ENCODE results near the gene FGF14. TPM values are rescaled to one million over a fixed set of nuclear protein-coding genes. Genes with fewer than 3 reads are reported as not detected.

Gene FGF14
- total and polyA plus RNA-seq, 7 experiments from 2014 or later, result not detected

- intact Hi-C loops (cut with micrococcal nuclease), result no loop called here
- ChIA-PET CTCF (interaction anchor here (1.3 kb wide), 1 partner anchor 9 kb away, joined by 4 read pairs; no protein-coding TSS in a partner anchor), POLR2A (no interaction called here)
- no peak overlapping the region for H3K4me3 Mint-ChIP-seq
- H3K27ac Mint-ChIP-seq, result no peak overlapping the region
- H3K36me3 ChIP-seq (ENCODE audit: control insufficient read depth in 2 of 3, insufficient read depth in 3 of 3, low read length in 3 of 3), result no peaks in the 10 kb centered on the region
- no peaks in the 10 kb centered on the region for H3K27me3 ChIP-seq (ENCODE audit: control insufficient read depth in 2 of 2, insufficient read depth in 2 of 2, low read length in 2 of 2)
- no peak overlapping the region for H3K27ac ChIP-seq (ENCODE audit: low read depth, low read length)
- no peak for DNase-seq
- H3K9me3 ChIP-seq (ENCODE audit: control insufficient read depth in 2 of 3, low read length in 3 of 3), result no peaks in the 10 kb centered on the region
- H3K27me3 Mint-ChIP-seq, result peaks cover 0 to 43% (median 28%) of the 10 kb centered on the region in 5 donors
- no peaks in the 10 kb centered on the region for H3K9me3 Mint-ChIP-seq
- H3K36me3 Mint-ChIP-seq, result no peaks in the 10 kb centered on the region
- no peaks in the 10 kb centered on the region for H3K4me1 Mint-ChIP-seq
- H3K4me1 ChIP-seq (ENCODE audit: control insufficient read depth in 2 of 2, insufficient read depth in 2 of 2, low read length in 2 of 2), result no peaks in the 10 kb centered on the region
- H3K4me3 ChIP-seq (ENCODE audit: low read length), result no peak overlapping the region
- ATAC-seq, result no peak
These were observed 609.7 kb downstream of the FGF14 start for GRCh38 chr13:101792189-101792588.

DNA sequence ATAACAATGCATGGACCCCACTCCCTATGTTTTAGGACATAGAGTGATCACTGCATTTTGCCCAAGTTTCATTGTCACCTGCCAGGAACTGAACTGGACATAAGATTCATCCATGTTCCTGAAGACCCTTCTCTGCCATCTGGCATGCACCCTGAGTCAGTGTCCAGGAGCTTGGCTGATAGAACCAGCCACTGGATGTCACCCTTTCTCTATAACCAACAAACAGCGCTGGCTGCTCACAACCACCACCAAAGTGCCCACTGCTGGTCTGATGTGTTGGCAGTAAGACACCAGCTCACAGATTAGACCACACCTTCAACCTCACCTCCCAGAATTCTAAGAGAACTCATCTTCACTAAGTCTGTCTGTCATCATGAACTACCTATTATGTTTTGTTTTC, 616.0 kb downstream of the FGF14 start:
- Mint-ChIP-seq H3K9me3 (peaks cover 0 to 3% (median 0%) of the 10 kb centered on the region in 11 donors), H3K4me3 (no peak overlapping the region), H3K27ac (no peak overlapping the region), H3K4me1 (peaks cover 0 to 2% (median 0%) of the 10 kb centered on the region in 7 donors), H3K27me3 (peaks cover 2 to 34% (median 18%) of the 10 kb centered on the region in 5 donors), H3K36me3 (no peaks in the 10 kb centered on the region)
- no peaks in the 10 kb centered on the region for H3K9me3 ChIP-seq (ENCODE audit: control insufficient read depth in 2 of 3, low read length in 3 of 3)
- DNase-seq, result no peak
- ChIA-PET POLR2A (no interaction called here), CTCF (no interaction called here)
- H3K27ac ChIP-seq (ENCODE audit: low read depth, low read length), result no peak overlapping the region
- intact Hi-C loops (cut with micrococcal nuclease), result no loop called here
- H3K27me3 ChIP-seq (ENCODE audit: control insufficient read depth in 2 of 2, insufficient read depth in 2 of 2, low read length in 2 of 2), result no peaks in the 10 kb centered on the region
- no peak for ATAC-seq
- H3K4me1 ChIP-seq (ENCODE audit: control insufficient read depth in 2 of 2, insufficient read depth in 2 of 2, low read length in 2 of 2), result no peaks in the 10 kb centered on the region
- no peaks in the 10 kb centered on the region for H3K36me3 ChIP-seq (ENCODE audit: control insufficient read depth in 2 of 3, insufficient read depth in 3 of 3, low read length in 3 of 3)
- H3K4me3 ChIP-seq (ENCODE audit: low read length), result no peak overlapping the region

DNA sequence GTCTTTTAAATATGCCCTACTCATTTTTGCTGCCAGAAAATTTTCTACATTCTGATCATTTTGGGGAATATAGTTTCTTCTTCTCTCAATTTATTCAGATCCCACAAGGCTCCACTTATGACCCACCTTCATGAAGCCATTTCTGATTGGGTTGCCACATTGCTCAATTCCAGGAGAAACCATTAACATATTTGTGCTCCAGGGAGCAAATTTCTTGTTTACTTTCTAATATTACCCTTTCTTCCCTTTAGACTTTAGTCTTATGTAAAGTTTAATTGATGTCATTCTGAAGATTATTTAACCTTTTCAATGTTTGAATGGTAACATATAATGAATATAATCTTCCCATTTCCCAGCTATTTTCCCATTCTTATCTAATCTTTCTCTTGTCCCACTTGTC, 617.5 kb downstream of the FGF14 start:
- no peak overlapping the region for H3K27ac Mint-ChIP-seq
- peaks cover 0 to 2% (median 0%) of the 10 kb centered on the region in 7 donors for H3K4me1 Mint-ChIP-seq
- ChIA-PET POLR2A (no interaction called here), CTCF (interaction anchor here (0.6 kb wide), 1 partner anchor 756 kb away, joined by 3 read pairs; no protein-coding TSS in a partner anchor)
- ATAC-seq, result no peak
- H3K27me3 Mint-ChIP-seq, result peaks cover 2 to 30% (median 18%) of the 10 kb centered on the region in 5 donors
- H3K27ac ChIP-seq (ENCODE audit: low read depth, low read length), result no peak overlapping the region
- no peak for DNase-seq
- no peaks in the 10 kb centered on the region for H3K36me3 ChIP-seq (ENCODE audit: control insufficient read depth in 2 of 3, insufficient read depth in 3 of 3, low read length in 3 of 3)
- H3K36me3 Mint-ChIP-seq, result no peaks in the 10 kb centered on the region
- intact Hi-C loops (cut with micrococcal nuclease), result no loop called here
- no peaks in the 10 kb centered on the region for H3K27me3 ChIP-seq (ENCODE audit: control insufficient read depth in 2 of 2, insufficient read depth in 2 of 2, low read length in 2 of 2)
- H3K4me3 Mint-ChIP-seq, result no peak overlapping the region
- peaks cover 0 to 4% (median 0%) of the 10 kb centered on the region in 11 donors for H3K9me3 Mint-ChIP-seq
- H3K4me1 ChIP-seq (ENCODE audit: control insufficient read depth in 2 of 2, insufficient read depth in 2 of 2, low read length in 2 of 2), result no peaks in the 10 kb centered on the region
- H3K4me3 ChIP-seq (ENCODE audit: low read length), result no peak overlapping the region
- no peaks in the 10 kb centered on the region for H3K9me3 ChIP-seq (ENCODE audit: control insufficient read depth in 2 of 3, low read length in 3 of 3)

GRCh38 chr13:101783554-101783953, 618.3 kb downstream of the FGF14 start:
- Mint-ChIP-seq H3K4me3 (no peak overlapping the region), H3K27ac (no peak overlapping the region), H3K9me3 (peaks cover 0 to 4% (median 0%) of the 10 kb centered on the region in 11 donors), H3K4me1 (peaks cover 0 to 2% (median 0%) of the 10 kb centered on the region in 7 donors), H3K27me3 (peaks cover 2 to 30% (median 20%) of the 10 kb centered on the region in 5 donors), H3K36me3 (no peaks in the 10 kb centered on the region)
- ChIA-PET CTCF (no interaction called here), POLR2A (no interaction called here)
- H3K4me3 ChIP-seq (ENCODE audit: low read length), result no peak overlapping the region
- DNase-seq, result no peak
- no peaks in the 10 kb centered on the region for H3K4me1 ChIP-seq (ENCODE audit: control insufficient read depth in 2 of 2, insufficient read depth in 2 of 2, low read length in 2 of 2)
- H3K9me3 ChIP-seq (ENCODE audit: control insufficient read depth in 2 of 3, low read length in 3 of 3), result no peaks in the 10 kb centered on the region
- H3K27ac ChIP-seq (ENCODE audit: low read depth, low read length), result no peak overlapping the region
- intact Hi-C loops (cut with micrococcal nuclease), result no loop called here
- no peaks in the 10 kb centered on the region for H3K27me3 ChIP-seq (ENCODE audit: control insufficient read depth in 2 of 2, insufficient read depth in 2 of 2, low read length in 2 of 2)
- no peak for ATAC-seq
- no peaks in the 10 kb centered on the region for H3K36me3 ChIP-seq (ENCODE audit: control insufficient read depth in 2 of 3, insufficient read depth in 3 of 3, low read length in 3 of 3)

GRCh38 chr13:101780211-101780610, 621.6 kb downstream of the FGF14 start:
- ATAC-seq (no peak), DNase-seq (no peak)
- Mint-ChIP-seq H3K4me1 (peaks cover 0 to 2% (median 0%) of the 10 kb centered on the region in 7 donors), H3K4me3 (no peak overlapping the region), H3K27me3 (peaks cover 0 to 26% (median 11%) of the 10 kb centered on the region in 5 donors), H3K27ac (no peak overlapping the region), H3K9me3 (peaks cover 0 to 4% (median 0%) of the 10 kb centered on the region in 11 donors), H3K36me3 (no peaks in the 10 kb centered on the region)
- Histone ChIP-seq H3K4me1 (ENCODE audit: control insufficient read depth in 2 of 2, insufficient read depth in 2 of 2, low read length in 2 of 2) (no peaks in the 10 kb centered on the region), H3K27me3 (ENCODE audit: control insufficient read depth in 2 of 2, insufficient read depth in 2 of 2, low read length in 2 of 2) (no peaks in the 10 kb centered on the region), H3K4me3 (ENCODE audit: low read length) (no peak overlapping the region), H3K9me3 (ENCODE audit: control insufficient read depth in 2 of 3, low read length in 3 of 3) (no peaks in the 10 kb centered on the region), H3K36me3 (ENCODE audit: control insufficient read depth in 2 of 3, insufficient read depth in 3 of 3, low read length in 3 of 3) (no peaks in the 10 kb centered on the region), H3K27ac (ENCODE audit: low read depth, low read length) (no peak overlapping the region)
- intact Hi-C loops (cut with micrococcal nuclease), result no loop called here
- POLR2A ChIA-PET, result no interaction called here
- CTCF ChIA-PET, result no interaction called here

DNA sequence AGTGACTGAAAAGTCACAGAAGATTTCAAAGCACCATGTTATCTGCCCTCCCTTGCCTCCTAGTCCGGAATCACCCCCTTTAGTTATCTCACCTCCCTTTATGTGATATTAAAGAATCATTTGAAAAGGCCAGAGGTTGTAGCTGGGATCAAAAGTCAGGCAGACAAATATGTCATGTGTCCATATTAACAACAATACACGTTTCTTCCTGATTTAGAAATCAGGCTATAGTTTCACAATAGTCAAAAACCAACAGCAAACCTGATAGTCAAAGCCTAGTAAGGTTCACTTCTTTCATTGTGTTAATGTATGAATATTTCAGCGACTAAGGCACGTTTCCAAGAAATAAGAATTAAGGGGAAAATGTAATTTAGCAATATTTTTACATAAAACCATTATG, 622.7 kb downstream of the FGF14 start:
- ATAC-seq (no peak), DNase-seq (no peak)
- Histone ChIP-seq H3K36me3 (ENCODE audit: control insufficient read depth in 2 of 3, insufficient read depth in 3 of 3, low read length in 3 of 3) (no peaks in the 10 kb centered on the region), H3K27me3 (ENCODE audit: control insufficient read depth in 2 of 2, insufficient read depth in 2 of 2, low read length in 2 of 2) (no peaks in the 10 kb centered on the region), H3K4me3 (ENCODE audit: low read length) (no peak overlapping the region), H3K9me3 (ENCODE audit: control insufficient read depth in 2 of 3, low read length in 3 of 3) (no peaks in the 10 kb centered on the region), H3K4me1 (ENCODE audit: control insufficient read depth in 2 of 2, insufficient read depth in 2 of 2, low read length in 2 of 2) (no peaks in the 10 kb centered on the region), H3K27ac (ENCODE audit: low read depth, low read length) (no peak overlapping the region)
- H3K27me3 Mint-ChIP-seq, result peaks cover 0 to 26% (median 11%) of the 10 kb centered on the region in 5 donors
- no peaks in the 10 kb centered on the region for H3K36me3 Mint-ChIP-seq
- H3K4me1 Mint-ChIP-seq, result peaks cover 0 to 2% (median 0%) of the 10 kb centered on the region in 7 donors
- peaks cover 0 to 4% (median 0%) of the 10 kb centered on the region in 11 donors for H3K9me3 Mint-ChIP-seq
- no peak overlapping the region for H3K27ac Mint-ChIP-seq
- H3K4me3 Mint-ChIP-seq, result no peak overlapping the region
- POLR2A ChIA-PET, result no interaction called here
- CTCF ChIA-PET, result no interaction called here
- intact Hi-C loops (cut with micrococcal nuclease), result no loop called here

DNA sequence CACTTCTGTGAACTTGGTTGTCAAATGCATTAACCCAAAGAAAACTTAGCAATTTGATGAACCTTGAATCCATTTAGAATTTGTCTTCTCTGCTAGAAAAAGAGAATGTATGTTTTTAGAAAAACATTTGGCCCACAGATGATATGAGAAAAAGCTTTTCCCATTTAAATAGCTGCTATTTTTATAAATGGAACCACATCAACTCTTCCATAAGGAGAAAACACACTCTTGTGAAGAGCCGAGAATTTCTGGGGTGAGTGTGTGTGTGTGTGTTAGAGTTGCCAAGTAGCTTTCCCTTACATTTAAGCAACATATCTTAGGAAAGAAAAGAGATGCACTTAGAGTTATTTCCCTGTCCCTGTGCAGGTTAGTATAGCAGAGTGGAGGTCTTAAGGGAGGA, 626.6 kb downstream of the FGF14 start:
- intact Hi-C loops (cut with micrococcal nuclease), result no loop called here
- peaks cover 0 to 7% (median 5%) of the 10 kb centered on the region in 5 donors for H3K27me3 Mint-ChIP-seq
- no peak overlapping the region for H3K27ac Mint-ChIP-seq

More for the DNA sequence above, 626.6 kb downstream of the FGF14 start:
- ChIA-PET CTCF (no interaction called here), POLR2A (no interaction called here)
- no peaks in the 10 kb centered on the region for H3K9me3 ChIP-seq (ENCODE audit: control insufficient read depth in 2 of 3, low read length in 3 of 3)
- Mint-ChIP-seq H3K36me3 (no peaks in the 10 kb centered on the region), H3K9me3 (no peaks in the 10 kb centered on the region), H3K4me3 (no peak overlapping the region), H3K4me1 (no peaks in the 10 kb centered on the region)
- H3K27me3 ChIP-seq (ENCODE audit: control insufficient read depth in 2 of 2, insufficient read depth in 2 of 2, low read length in 2 of 2), result no peaks in the 10 kb centered on the region
- DNase-seq (no peak), ATAC-seq (no peak)
- no peaks in the 10 kb centered on the region for H3K4me1 ChIP-seq (ENCODE audit: control insufficient read depth in 2 of 2, insufficient read depth in 2 of 2, low read length in 2 of 2)
- H3K36me3 ChIP-seq (ENCODE audit: control insufficient read depth in 2 of 3, insufficient read depth in 3 of 3, low read length in 3 of 3), result no peaks in the 10 kb centered on the region
- H3K27ac ChIP-seq (ENCODE audit: low read depth, low read length), result no peak overlapping the region
- H3K4me3 ChIP-seq (ENCODE audit: low read length), result no peak overlapping the region
